Measurements from ENCODE around the gene LIMD2. TPM values are rescaled to one million over a fixed set of nuclear protein-coding genes. Genes with fewer than 3 reads are reported as not detected.

Gene LIMD2
- total and polyA plus RNA-seq, 2 of the 8 experiments (the other 6 are each of a cell fraction or from before 2014, with no cell fraction given) = 72.0 to 77.2 TPM

DNA sequence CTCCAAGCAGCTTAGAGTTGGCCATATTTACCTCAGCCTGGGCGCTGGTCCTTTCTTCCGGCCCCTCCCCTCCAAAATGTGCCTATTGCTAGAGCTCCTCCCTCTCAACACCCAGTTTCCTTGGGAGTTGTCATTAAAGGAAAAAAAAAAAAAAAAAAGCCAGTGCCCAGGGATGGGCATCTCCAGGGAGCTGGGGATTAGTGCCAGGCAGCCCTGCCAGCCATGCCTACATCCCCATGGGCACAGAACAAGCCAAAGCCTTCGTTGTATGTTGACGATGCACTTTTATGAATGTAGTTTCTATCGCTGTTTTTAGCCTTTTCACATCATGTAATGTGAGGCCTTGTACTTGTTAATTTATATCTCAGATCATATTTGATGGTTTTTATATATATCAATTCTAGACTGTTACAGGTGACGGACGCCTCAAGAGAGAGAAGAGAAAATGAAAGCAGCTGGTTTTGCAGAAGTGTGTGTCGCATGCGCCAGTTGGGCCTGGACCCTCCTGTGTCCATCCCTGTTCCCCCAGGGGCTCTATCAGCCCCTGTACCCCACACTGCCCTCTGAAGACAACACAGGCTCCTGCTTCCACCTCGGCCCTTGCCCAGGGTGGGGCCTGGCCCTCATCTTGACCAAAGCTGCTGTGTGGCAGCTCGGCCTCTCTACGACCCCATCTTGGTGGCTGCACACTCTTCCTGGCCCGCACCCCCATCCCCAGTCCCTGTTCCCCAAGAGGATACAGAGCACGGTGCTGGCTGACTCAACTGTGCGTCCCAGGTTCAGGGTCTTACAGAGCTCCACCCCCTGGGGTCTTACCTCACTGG, 4.8 kb downstream of the LIMD2 start (continued):
- TF ChIP-seq SRF (IDR thresholded peaks at IDR 0.05; ENCODE audit: low read depth, low read length) (no peak), TAF7 (optimal IDR thresholded peaks at IDR 0.05; ENCODE audit: borderline replicate concordance, low read depth, low read length) (no peak), TEAD4 (IDR thresholded peaks at IDR 0.05; ENCODE audit: low read depth, low read length) (no peak), TAF1 (IDR thresholded peaks at IDR 0.05; ENCODE audit: low read depth, low read length) (no peak), BRCA1 (IDR thresholded peaks at IDR 0.05; ENCODE audit: low read depth, low read length) (no peak), HDAC6 (IDR thresholded peaks at IDR 0.05; ENCODE audit: low read depth, low read length) (no peak)
- TF ChIP-seq, protein P1, sequence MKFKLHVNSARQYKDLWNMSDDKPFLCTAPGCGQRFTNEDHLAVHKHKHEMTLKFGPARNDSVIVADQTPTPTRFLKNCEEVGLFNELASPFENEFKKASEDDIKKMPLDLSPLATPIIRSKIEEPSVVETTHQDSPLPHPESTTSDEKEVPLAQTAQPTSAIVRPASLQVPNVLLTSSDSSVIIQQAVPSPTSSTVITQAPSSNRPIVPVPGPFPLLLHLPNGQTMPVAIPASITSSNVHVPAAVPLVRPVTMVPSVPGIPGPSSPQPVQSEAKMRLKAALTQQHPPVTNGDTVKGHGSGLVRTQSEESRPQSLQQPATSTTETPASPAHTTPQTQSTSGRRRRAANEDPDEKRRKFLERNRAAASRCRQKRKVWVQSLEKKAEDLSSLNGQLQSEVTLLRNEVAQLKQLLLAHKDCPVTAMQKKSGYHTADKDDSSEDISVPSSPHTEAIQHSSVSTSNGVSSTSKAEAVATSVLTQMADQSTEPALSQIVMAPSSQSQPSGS (IDR thresholded peaks at IDR 0.05; ENCODE audit: low read length) = no peak
